Measurements from ENCODE around the gene SKIC2.

- TF ChIP-seq CTCF (IDR thresholded peaks at IDR 0.05) (no peak), POLR2AphosphoS5 (IDR thresholded peaks at IDR 0.05) (no peak), EP300 (IDR thresholded peaks at IDR 0.05) (no peak), POLR2A (IDR thresholded peaks at IDR 0.05) (no peak)
These were observed 36.0 kb upstream of the SKIC2 start for GRCh38 chr6:31922942-31923341.

Data from sigmoid colon (tissue), 4 donors.